ENCODE results near the gene FBXW9.
"Not testable (repeated sequence)": the region's sequence is repeated elsewhere in the genome, so short reads cannot be mapped to it uniquely, and the experiment has no call there.

FBXW9 gene

DNA sequence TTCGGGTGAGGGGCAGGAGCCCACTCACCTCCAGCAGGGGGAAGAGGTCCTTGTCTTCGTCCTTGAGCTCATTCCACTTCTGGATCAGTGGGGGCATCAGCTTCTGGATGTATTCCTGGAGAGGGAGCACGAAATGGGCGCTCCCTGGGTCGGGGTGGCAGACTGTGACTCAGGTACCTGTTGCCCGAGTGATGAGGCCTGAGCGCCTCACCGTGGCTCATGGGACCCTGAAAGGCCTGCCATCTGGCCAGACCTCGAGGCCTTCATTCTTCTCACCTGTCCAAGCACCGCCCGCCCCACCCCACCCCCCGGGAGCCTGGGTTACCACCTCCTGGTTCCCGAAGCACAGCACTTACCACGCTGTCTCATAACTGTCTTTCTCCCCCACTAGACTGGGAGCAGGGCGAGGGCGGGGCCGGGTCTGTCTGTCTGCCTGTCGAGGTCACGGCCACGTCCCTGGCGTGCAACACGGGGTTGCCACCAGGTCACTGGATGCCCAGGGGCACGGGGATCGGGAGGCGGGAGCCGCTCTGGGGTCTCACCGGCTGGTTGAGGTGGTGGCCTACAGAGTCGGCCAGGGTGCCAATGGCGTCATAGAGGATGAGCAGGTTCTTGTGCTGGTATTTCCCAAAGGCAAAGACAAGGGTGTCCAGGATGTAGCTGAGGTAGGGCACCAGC is 9.4 kb upstream of the FBXW9 start:
- DNase-seq = no peak
- H3K4me1 ChIP-seq = peaks cover 6% of the 10 kb centered on the region
- H3K4me3 ChIP-seq (ENCODE audit: low read depth, low read length) = no peak overlapping the region
- no peaks in the 10 kb centered on the region for H3K27me3 ChIP-seq
- TF ChIP-seq, protein P1, sequence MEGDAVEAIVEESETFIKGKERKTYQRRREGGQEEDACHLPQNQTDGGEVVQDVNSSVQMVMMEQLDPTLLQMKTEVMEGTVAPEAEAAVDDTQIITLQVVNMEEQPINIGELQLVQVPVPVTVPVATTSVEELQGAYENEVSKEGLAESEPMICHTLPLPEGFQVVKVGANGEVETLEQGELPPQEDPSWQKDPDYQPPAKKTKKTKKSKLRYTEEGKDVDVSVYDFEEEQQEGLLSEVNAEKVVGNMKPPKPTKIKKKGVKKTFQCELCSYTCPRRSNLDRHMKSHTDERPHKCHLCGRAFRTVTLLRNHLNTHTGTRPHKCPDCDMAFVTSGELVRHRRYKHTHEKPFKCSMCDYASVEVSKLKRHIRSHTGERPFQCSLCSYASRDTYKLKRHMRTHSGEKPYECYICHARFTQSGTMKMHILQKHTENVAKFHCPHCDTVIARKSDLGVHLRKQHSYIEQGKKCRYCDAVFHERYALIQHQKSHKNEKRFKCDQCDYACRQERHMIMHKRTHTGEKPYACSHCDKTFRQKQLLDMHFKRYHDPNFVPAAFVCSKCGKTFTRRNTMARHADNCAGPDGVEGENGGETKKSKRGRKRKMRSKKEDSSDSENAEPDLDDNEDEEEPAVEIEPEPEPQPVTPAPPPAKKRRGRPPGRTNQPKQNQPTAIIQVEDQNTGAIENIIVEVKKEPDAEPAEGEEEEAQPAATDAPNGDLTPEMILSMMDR (IDR thresholded peaks at IDR 0.05; ENCODE audit: low read depth, low read length) = no peak
- H3K9me3 ChIP-seq = no peaks in the 10 kb centered on the region
- peaks cover 97% of the 10 kb centered on the region for H3K36me3 ChIP-seq

DNA sequence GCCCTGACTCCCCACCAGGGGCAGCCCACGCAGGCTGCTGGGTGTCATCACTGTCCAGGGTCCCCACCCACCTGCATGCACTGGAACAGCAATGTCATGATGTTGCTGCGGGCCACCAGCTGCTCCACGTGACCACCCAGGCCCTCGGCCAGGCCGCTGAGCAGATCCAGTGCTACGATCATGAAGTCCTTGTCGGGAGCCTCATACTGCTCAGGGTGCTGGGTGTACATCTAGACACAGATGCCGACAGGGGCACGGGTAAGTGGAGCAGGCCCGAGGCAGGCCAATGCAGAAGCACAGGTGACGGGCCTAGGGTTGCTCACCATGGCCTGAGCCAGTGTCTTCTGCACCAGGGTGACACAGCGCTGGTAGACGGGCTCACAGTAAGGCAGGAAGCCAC is 8.7 kb upstream of the FBXW9 start:
- Histone ChIP-seq H3K36me3 (peaks cover 95% of the 10 kb centered on the region), H3K27me3 (no peaks in the 10 kb centered on the region), H3K9me3 (no peaks in the 10 kb centered on the region), H3K4me3 (ENCODE audit: low read depth, low read length) (no peak overlapping the region), H3K4me1 (peaks cover 6% of the 10 kb centered on the region)
- TF ChIP-seq, protein P1 (IDR thresholded peaks at IDR 0.05; ENCODE audit: low read depth, low read length) = no peak
- no peak for DNase-seq

DNA sequence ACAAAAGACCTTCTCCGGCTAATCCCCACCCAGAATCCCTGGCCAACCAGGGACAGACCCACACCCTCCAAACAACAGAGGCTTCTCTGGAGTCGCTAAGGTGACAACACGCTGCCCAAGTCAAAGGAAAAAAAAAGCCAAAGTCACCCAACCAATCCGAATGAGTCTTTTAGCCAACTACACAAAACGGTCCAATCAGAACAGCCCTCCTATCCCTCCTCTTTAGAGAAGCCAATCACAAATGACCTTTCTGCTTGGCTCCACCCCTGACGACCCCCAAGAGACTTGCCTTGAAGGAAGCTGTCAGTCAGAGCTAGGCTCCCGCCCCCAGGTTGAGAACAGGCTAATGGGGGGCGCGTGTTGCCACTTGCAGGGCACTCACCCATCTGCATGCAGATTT is 6.6 kb upstream of the FBXW9 start:
- DNase-seq = peak; percentile 85
- Histone ChIP-seq H3K4me3 (ENCODE audit: low read depth, low read length) (no peak overlapping the region), H3K36me3 (peaks cover 90% of the 10 kb centered on the region), H3K4me1 (peaks cover 6% of the 10 kb centered on the region), H3K27me3 (no peaks in the 10 kb centered on the region), H3K9me3 (no peaks in the 10 kb centered on the region)
- TF ChIP-seq, protein P1 (IDR thresholded peaks at IDR 0.05; ENCODE audit: low read depth, low read length) = no peak

DNA sequence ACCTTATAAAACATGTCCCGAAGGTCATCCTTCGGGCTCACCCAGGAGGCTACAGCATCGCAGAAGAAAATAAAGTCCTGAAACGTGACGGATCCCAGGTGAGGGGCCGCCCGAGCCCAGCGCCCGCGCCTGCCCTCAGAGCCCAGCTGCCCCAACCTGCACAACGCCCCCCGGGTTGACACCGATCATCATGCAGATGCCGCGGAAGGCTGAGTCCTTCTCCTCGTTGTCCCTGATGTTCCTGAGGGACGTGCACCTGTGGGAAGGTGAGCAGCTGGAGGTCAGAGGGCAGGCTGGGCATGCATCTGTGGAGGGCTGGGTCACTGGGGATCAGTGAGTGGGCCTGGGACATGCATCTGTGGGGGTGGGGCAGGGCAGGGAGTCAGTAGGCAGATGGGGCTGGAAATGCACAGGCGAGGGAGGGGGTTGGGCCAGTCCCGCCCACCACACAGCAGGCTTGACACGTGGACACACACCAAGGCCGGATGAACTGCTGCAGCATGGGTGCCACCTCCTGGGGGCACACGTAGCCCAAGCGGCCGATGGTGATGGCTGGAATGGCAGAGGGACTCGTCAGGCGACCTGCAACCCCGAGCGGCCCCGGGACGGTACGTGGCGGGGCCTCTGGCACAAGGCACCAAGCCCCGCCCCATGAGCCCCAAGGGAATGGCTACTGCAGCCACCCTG is 5.3 kb upstream of the FBXW9 start:
- no peak overlapping the region for H3K4me3 ChIP-seq (ENCODE audit: low read depth, low read length)
- peaks cover 82% of the 10 kb centered on the region for H3K36me3 ChIP-seq
- H3K27me3 ChIP-seq = no peaks in the 10 kb centered on the region
- TF ChIP-seq, protein P1 (IDR thresholded peaks at IDR 0.05; ENCODE audit: low read depth, low read length) = no peak
- no peak for DNase-seq
- H3K9me3 ChIP-seq = no peaks in the 10 kb centered on the region
- H3K4me1 ChIP-seq = peaks cover 6% of the 10 kb centered on the region

DNA sequence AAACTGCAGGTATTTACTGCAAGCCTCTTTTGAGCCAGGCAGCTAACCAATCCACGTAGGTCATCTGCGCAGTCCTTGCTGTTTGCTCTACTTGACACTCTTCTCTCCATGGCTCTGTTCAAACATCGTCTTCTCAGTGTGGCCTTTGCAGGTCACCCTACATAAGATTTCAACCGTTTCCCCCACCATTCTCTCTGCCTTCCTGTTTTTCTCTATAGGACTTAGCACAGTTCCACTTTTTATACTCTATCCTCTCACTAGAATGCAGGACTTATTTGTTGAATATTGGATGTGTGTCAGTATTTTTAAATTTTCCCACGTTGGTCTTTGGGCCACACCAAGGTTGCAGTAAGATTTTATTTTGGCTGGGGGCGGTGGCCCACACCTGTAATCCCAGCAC is 1.7 kb upstream of the FBXW9 start:
- TF ChIP-seq, protein P1 (IDR thresholded peaks at IDR 0.05; ENCODE audit: low read depth, low read length) = no peak
- Histone ChIP-seq H3K4me3 (ENCODE audit: low read depth, low read length) (no peak overlapping the region), H3K9me3 (no peaks in the 10 kb centered on the region), H3K27me3 (no peaks in the 10 kb centered on the region), H3K36me3 (peaks cover 46% of the 10 kb centered on the region), H3K4me1 (peaks cover 3% of the 10 kb centered on the region)
- DNase-seq = no peak

DNA sequence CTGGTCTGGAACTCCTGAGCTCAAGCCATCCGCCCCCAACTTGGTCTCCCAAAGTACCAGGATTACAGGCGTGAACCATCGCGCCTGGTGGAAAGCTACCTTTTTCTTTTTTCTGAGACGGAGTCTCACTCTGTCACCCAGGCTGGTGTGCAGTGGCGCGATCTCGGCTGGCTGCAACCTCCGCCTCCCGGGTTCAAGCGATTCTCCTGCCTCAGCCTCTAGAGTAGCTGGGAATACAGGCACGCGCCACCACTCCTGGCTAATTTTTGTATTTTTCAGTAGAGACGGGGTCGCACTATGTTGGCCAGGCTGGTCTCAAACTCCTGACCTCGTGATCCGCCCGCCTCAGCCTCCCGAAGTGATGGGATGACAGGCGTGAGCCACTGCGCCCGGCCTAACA is 994 bp upstream of the FBXW9 start:
- Histone ChIP-seq H3K36me3 (peaks cover 39% of the 10 kb centered on the region), H3K4me3 (ENCODE audit: low read depth, low read length) (peak overlapping the region; percentile 92; the same call in 1 of the 2 replicates)
- not testable (repeated sequence) for H3K4me1 ChIP-seq, H3K9me3 ChIP-seq, H3K27me3 ChIP-seq, DNase-seq
